GM18909 (cell line): ENCODE data around the gene FGGY.
"Not testable (repeated sequence)": the region's sequence is repeated elsewhere in the genome, so short reads cannot be mapped to it uniquely, and the experiment has no call there.

Experiments
- ATAC-seq: cut with Tn5 transposase; IDR thresholded peaks from one replicate; pipeline ENCODE4 v1.9.1; 2021; ENCODE audit warnings: mild to moderate bottlenecking; ENCODE audit not compliant: unreplicated experiment, poor library complexity

The FGGY gene

GRCh38 chr1:59522925-59523505 lies 226.1 kb downstream of the FGGY start:
- no peak for ATAC-seq

- no peak for ATAC-seq
Measured at GRCh38 chr1:59523745-59524450, 227.0 kb downstream of the FGGY start.

- ATAC-seq = no peak
Measured at GRCh38 chr1:59526240-59526639, 229.3 kb downstream of the FGGY start.

GRCh38 chr1:59528471-59528870 lies 231.6 kb downstream of the FGGY start:
- ATAC-seq = no peak

GRCh38 chr1:59528900-59529299 lies 232.0 kb downstream of the FGGY start:
- no peak for ATAC-seq

GRCh38 chr1:59530119-59530518 lies 233.2 kb downstream of the FGGY start:
- ATAC-seq = no peak

GRCh38 chr1:59532102-59532501 lies 235.2 kb downstream of the FGGY start:
- ATAC-seq = no peak

- ATAC-seq = not testable (repeated sequence)
Measured at GRCh38 chr1:59538476-59538875, 241.6 kb downstream of the FGGY start.

- ATAC-seq = no peak
Measured at GRCh38 chr1:59539961-59540681, 243.2 kb downstream of the FGGY start.

- no peak for ATAC-seq
Measured at GRCh38 chr1:59541161-59541560, 244.3 kb downstream of the FGGY start.

GRCh38 chr1:59541891-59542290 lies 245.0 kb downstream of the FGGY start:
- ATAC-seq = no peak

GRCh38 chr1:59543211-59543668 lies 246.3 kb downstream of the FGGY start:
- no peak for ATAC-seq

- ATAC-seq = no peak
Measured at GRCh38 chr1:59544615-59545293, 247.9 kb downstream of the FGGY start.

- ATAC-seq = no peak
Measured at GRCh38 chr1:59545830-59546229, 248.9 kb downstream of the FGGY start.

GRCh38 chr1:59549066-59549837 lies 252.4 kb downstream of the FGGY start:
- ATAC-seq = no peak

- ATAC-seq = no peak
Measured at GRCh38 chr1:59549903-59550302, 253.0 kb downstream of the FGGY start.

- ATAC-seq = no peak
Measured at GRCh38 chr1:59552007-59552406, 255.1 kb downstream of the FGGY start.

GRCh38 chr1:59553371-59553770 lies 256.5 kb downstream of the FGGY start:
- ATAC-seq = no peak

- no peak for ATAC-seq
Measured at GRCh38 chr1:59554011-59554663, 257.2 kb downstream of the FGGY start.

- ATAC-seq = no peak
Measured at GRCh38 chr1:59554752-59555151, 257.9 kb downstream of the FGGY start.
